M059J (cell line): ENCODE data around the gene MEF2A. TPM values are rescaled to one million over a fixed set of nuclear protein-coding genes. Genes with fewer than 3 reads are reported as not detected.

Source experiments
- DNase-seq: peaks from one replicate; pipeline ENCODE4 v3.0.0-alpha.2; 2012; ENCODE audit warnings: low read depth
- total RNA-seq: library from RNA; depleted of rRNA; stranded (reverse); fragments of >200 nt; shearing (Covaris generic); gene quantifications from 2 replicates; pipeline ENCODE4 v1.2.3, GENCODE V29; 2014

The MEF2A gene
- total RNA-seq, 1 experiment from 2014 or later = 21.0 TPM

GRCh38 chr15:99703603-99704443, 138.0 kb downstream of the MEF2A start:
- DNase-seq = peak; percentile 84

- DNase-seq = peak; percentile 82
These were observed 138.7 kb downstream of the MEF2A start for GRCh38 chr15:99704444-99704838.

GRCh38 chr15:99706557-99707303, 140.9 kb downstream of the MEF2A start:
- no peak for DNase-seq

- peak; percentile 64 for DNase-seq
These were observed 141.9 kb downstream of the MEF2A start for GRCh38 chr15:99707473-99708270.

- peak; percentile 78 for DNase-seq
These were observed 142.8 kb downstream of the MEF2A start for GRCh38 chr15:99708563-99708962.

GRCh38 chr15:99709243-99709986, 143.6 kb downstream of the MEF2A start:
- DNase-seq = no peak

GRCh38 chr15:99711625-99712024, 145.8 kb downstream of the MEF2A start:
- DNase-seq = no peak

- no peak for DNase-seq
These were observed 146.6 kb downstream of the MEF2A start for GRCh38 chr15:99712415-99712814.

GRCh38 chr15:99716540-99717095, 150.8 kb downstream of the MEF2A start:
- DNase-seq = no peak

- DNase-seq = no peak
These were observed 151.6 kb downstream of the MEF2A start for GRCh38 chr15:99717161-99718009.

GRCh38 chr15:99718421-99718820, 152.6 kb downstream of the MEF2A start:
- no peak for DNase-seq

- peak; percentile 85 for DNase-seq
These were observed 153.3 kb downstream of the MEF2A start for GRCh38 chr15:99719096-99719541.

- DNase-seq = no peak
These were observed 154.7 kb downstream of the MEF2A start for GRCh38 chr15:99720533-99720932.

GRCh38 chr15:99721104-99721778, 155.5 kb downstream of the MEF2A start:
- DNase-seq = no peak

GRCh38 chr15:99721896-99722295, 156.1 kb downstream of the MEF2A start:
- no peak for DNase-seq

GRCh38 chr15:99722406-99722805, 156.6 kb downstream of the MEF2A start:
- DNase-seq = no peak

GRCh38 chr15:99726333-99726732, 160.5 kb downstream of the MEF2A start:
- DNase-seq = no peak

- no peak for DNase-seq
These were observed 161.5 kb downstream of the MEF2A start for GRCh38 chr15:99727330-99727729.

GRCh38 chr15:99727733-99728132, 161.9 kb downstream of the MEF2A start:
- no peak for DNase-seq
